Trophoblast cell (in vitro differentiated cells and primary cell): ENCODE data around the gene CPNE4.

Experiments used
- DNase-seq, 2 donors: peaks; one replicate each; pipeline ENCODE4 v3.0.0-alpha.2; 2016
- H2AFZ ChIP-seq: 2 replicates; pipeline ENCODE4 v1.6.1; 2013; ENCODE audit warnings: low read length, moderate library complexity, mild to moderate bottlenecking; ENCODE audit not compliant: insufficient read depth, poor library complexity
- H2AK5ac ChIP-seq: 2 replicates; pipeline ENCODE4 v1.6.1; 2013; ENCODE audit warnings: mild to moderate bottlenecking, low read length
- H2BK120ac ChIP-seq: 2 replicates; pipeline ENCODE4 v1.6.1; 2013; ENCODE audit warnings: low read length, mild to moderate bottlenecking, moderate library complexity; ENCODE audit not compliant: insufficient read depth, poor library complexity
- H2BK12ac ChIP-seq: 2 replicates; pipeline ENCODE4 v1.6.1; 2013; ENCODE audit warnings: mild to moderate bottlenecking, low read length, moderate library complexity
- H2BK5ac ChIP-seq: 2 replicates; pipeline ENCODE4 v1.6.1; 2013; ENCODE audit warnings: low read length, low read depth, moderate library complexity, mild to moderate bottlenecking; ENCODE audit not compliant: poor library complexity
- H3K14ac ChIP-seq: 2 replicates; pipeline ENCODE4 v1.6.1; 2013; ENCODE audit warnings: mild to moderate bottlenecking, low read length
- H3K18ac ChIP-seq: 2 replicates; pipeline ENCODE4 v1.6.1; 2013; ENCODE audit warnings: mild to moderate bottlenecking, low read length
- H3K23ac ChIP-seq: 2 replicates; pipeline ENCODE4 v1.6.1; 2013; ENCODE audit warnings: low read length
- H3K27ac ChIP-seq: 2 replicates; pipeline ENCODE4 v1.5.1; 2013; ENCODE audit warnings: low read depth, mild to moderate bottlenecking, inconsistent platforms, low read length, moderate library complexity
- H3K27me3 ChIP-seq: 2 replicates; pipeline ENCODE4 v1.6.1; 2013; ENCODE audit warnings: inconsistent platforms, mild to moderate bottlenecking, low read length, moderate library complexity; ENCODE audit not compliant: insufficient read depth
- H3K36me3 ChIP-seq, 2 experiments: 1 replicate in 1 of 2; 2 replicates in 1 of 2; pipeline ENCODE4 v1.6.1; 2013; ENCODE audit warnings: low read length in 2 of 2, mild to moderate bottlenecking in 2 of 2, moderate library complexity in 1 of 2; ENCODE audit not compliant: insufficient read depth in 2 of 2, control insufficient read depth in 1 of 2
- H3K4ac ChIP-seq: 2 replicates; pipeline ENCODE4 v1.6.1; 2013; ENCODE audit warnings: low read depth, mild to moderate bottlenecking, low read length, moderate library complexity
- H3K4me1 ChIP-seq, 2 experiments: 1 replicate in 1 of 2; 2 replicates in 1 of 2; pipeline ENCODE4 v1.6.1; 2013; ENCODE audit warnings: low read length in 2 of 2, mild to moderate bottlenecking in 2 of 2, moderate library complexity in 1 of 2; ENCODE audit not compliant: insufficient read depth in 2 of 2, control insufficient read depth in 1 of 2
- H3K4me2 ChIP-seq: 2 replicates; pipeline ENCODE4 v1.6.1; 2013; ENCODE audit warnings: inconsistent platforms, mild to moderate bottlenecking, low read length, moderate library complexity
- H3K4me3 ChIP-seq: 2 replicates; pipeline ENCODE4 v1.5.1; 2013; ENCODE audit warnings: mild to moderate bottlenecking, low read depth, low read length, inconsistent platforms
- H3K79me1 ChIP-seq: one replicate; pipeline ENCODE4 v1.6.1; 2013; ENCODE audit warnings: low read length
- H3K79me2 ChIP-seq: 2 replicates; pipeline ENCODE4 v1.6.1; 2013; ENCODE audit warnings: low read length, mild to moderate bottlenecking; ENCODE audit not compliant: control insufficient read depth, insufficient read depth, poor library complexity
- H3K9ac ChIP-seq: 2 replicates; pipeline ENCODE4 v1.6.1; 2013; ENCODE audit warnings: mild to moderate bottlenecking, low read length
- H3K9me3 ChIP-seq: 2 replicates; pipeline ENCODE4 v1.6.1; 2013; ENCODE audit warnings: low read depth, mild to moderate bottlenecking, control low read depth, inconsistent platforms, low read length; ENCODE audit not compliant: insufficient read depth
- H4K12ac ChIP-seq: 2 replicates; pipeline ENCODE4 v1.6.1; 2013; ENCODE audit warnings: low read depth, mild to moderate bottlenecking, low read length, moderate library complexity
- H4K8ac ChIP-seq: 2 replicates; pipeline ENCODE4 v1.6.1; 2013; ENCODE audit warnings: low read depth, mild to moderate bottlenecking, low read length, moderate library complexity
- H4K91ac ChIP-seq: one replicate; pipeline ENCODE4 v1.6.1; 2013; ENCODE audit warnings: low read depth, mild to moderate bottlenecking, low read length, moderate library complexity
- WGBS: extraction: QIAGEN DNeasy Blood & Tissue Kit; methylation state at CpG from one replicate; pipeline ENCODE4 v1.1.7; 2013; ENCODE audit warnings: missing lambda C conversion rate; ENCODE audit not compliant: insufficient read length, insufficient coverage; ENCODE audit errors: extremely low coverage; 5-methylcytosine and 5-hydroxymethylcytosine counted together

The CPNE4 gene

DNA sequence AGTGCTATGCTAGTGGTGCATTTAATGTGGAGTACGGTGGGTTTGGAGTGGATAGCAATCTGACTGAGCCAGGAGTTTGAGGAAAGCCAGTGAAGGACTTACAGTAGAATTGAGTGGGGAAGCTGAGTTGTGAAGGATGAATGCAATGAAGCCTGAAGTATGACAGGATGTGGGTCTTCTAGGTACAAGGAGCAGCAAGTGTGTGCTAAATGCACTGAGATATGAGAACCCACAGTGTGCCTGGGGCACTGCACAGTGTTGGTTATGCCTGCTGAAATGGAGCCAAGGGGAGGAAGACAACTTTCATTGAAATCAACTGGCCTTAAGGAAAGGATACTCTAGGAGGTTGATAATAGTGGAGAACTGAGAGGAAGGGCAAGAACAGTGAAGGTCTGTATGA is 426.5 kb downstream of the CPNE4 start:
- WGBS = no CpG with 5 or more reads among the region's 1 CpG
- Histone ChIP-seq H3K14ac (no peak overlapping the region), H3K4me3 (no peak overlapping the region), H2AK5ac (no peak overlapping the region), H3K18ac (no peak overlapping the region), H2BK12ac (no peak overlapping the region), H3K27me3 (no peaks in the 10 kb centered on the region), H4K8ac (no peak overlapping the region), H3K79me2 (no peaks in the 10 kb centered on the region), H3K36me3 (no peaks in the 10 kb centered on the region), H3K23ac (no peak overlapping the region), H2BK5ac (no peak overlapping the region), H3K79me1 (no peaks in the 10 kb centered on the region), H2AFZ (no peak overlapping the region), H4K91ac (no peak overlapping the region), H2BK120ac (no peak overlapping the region), H3K27ac (no peak overlapping the region), H3K9me3 (no peaks in the 10 kb centered on the region), H3K9ac (no peak overlapping the region), H4K12ac (no peak overlapping the region), H3K4me1 (no peaks in the 10 kb centered on the region), H3K4ac (no peak overlapping the region), H3K4me2 (no peak overlapping the region)
- peak in 1 of 2 donors; percentile 7 for DNase-seq

DNA sequence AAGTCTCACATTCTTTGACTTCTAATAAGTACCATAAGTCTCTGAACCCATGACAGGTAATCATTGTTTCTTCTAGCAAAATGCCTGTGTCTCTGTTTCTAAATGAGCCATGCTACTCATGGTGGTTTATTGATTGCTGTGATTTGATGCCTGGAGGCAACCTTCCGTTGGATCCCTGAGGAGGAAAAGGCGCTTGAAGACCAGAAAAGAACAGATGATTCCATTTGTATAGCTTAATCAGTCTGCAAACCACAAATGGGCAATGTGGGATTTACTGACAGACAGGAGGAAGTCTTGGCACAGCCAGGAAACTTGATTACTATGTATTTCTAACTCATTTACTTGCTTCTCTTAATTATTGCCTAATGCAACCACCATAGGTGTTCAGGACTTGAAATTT is 428.9 kb downstream of the CPNE4 start:
- no peaks in the 10 kb centered on the region for H3K27me3 ChIP-seq
- no peaks in the 10 kb centered on the region for H3K36me3 ChIP-seq

DNA sequence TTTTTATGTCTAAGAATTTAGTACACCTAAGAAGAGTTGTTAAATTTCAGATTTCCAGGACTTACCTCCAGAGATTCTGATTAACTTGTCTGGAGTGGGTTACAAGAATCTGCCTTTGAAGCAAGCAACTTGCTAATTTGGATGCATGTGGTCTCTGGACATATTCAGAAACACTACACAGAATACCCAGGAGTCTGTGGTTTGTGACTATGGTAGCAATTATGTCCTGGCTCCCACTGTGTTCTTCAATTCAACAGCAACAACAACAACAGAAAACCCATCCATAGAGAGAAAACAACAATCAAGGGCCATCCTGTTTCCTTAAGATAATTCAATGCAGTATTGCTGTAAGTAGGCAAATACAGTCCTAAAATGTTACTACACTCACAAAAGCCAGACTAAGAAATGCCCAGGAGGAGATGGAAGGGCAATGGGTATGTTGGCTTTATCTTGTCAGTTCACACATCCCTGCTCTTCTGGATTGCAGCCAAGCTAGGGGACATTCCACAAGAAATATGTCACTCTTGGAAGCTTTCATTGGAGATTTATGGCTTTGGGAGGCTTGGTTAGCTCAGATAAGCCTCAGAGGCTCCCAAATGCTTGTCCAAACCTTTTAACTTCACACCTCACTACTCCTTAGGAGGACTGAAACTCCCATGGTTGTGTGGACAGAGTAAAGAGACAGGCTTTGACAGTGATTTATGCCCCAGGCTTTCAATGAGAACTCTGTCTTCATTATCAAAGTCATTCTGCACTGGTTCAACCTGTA is 432.6 kb downstream of the CPNE4 start:
- H3K79me2 ChIP-seq = no peaks in the 10 kb centered on the region
- no peak overlapping the region for H3K9ac ChIP-seq
- H4K8ac ChIP-seq = no peak overlapping the region
- H4K12ac ChIP-seq = no peak overlapping the region
- H3K27me3 ChIP-seq = no peaks in the 10 kb centered on the region
- H3K27ac ChIP-seq = no peak overlapping the region
- H3K23ac ChIP-seq = no peak overlapping the region
- no peak overlapping the region for H3K4ac ChIP-seq
- no peak overlapping the region for H2BK120ac ChIP-seq
- H3K4me3 ChIP-seq = no peak overlapping the region
- no peaks in the 10 kb centered on the region for H3K9me3 ChIP-seq
- no peaks in the 10 kb centered on the region for H3K79me1 ChIP-seq
- H2BK5ac ChIP-seq = no peak overlapping the region
- peak in 1 of 2 donors; percentile 24 for DNase-seq
- no peak overlapping the region for H3K14ac ChIP-seq
- no peaks in the 10 kb centered on the region for H3K36me3 ChIP-seq
- H2AFZ ChIP-seq = no peak overlapping the region
- H2AK5ac ChIP-seq = no peak overlapping the region
- no peak overlapping the region for H4K91ac ChIP-seq
- H3K4me1 ChIP-seq = peaks cover 0 to 3% of the 10 kb centered on the region in 2 experiments
- H2BK12ac ChIP-seq = no peak overlapping the region
- H3K4me2 ChIP-seq = no peak overlapping the region
- H3K18ac ChIP-seq = no peak overlapping the region

More for the DNA sequence above, 428.9 kb downstream of the CPNE4 start:
- Histone ChIP-seq H3K23ac (no peak overlapping the region), H4K91ac (no peak overlapping the region), H4K8ac (no peak overlapping the region), H3K4me2 (no peak overlapping the region), H3K14ac (no peak overlapping the region), H3K9ac (no peak overlapping the region), H3K79me2 (no peaks in the 10 kb centered on the region), H3K4me1 (peaks cover 0 to 3% of the 10 kb centered on the region in 2 experiments), H3K4ac (no peak overlapping the region), H3K9me3 (no peaks in the 10 kb centered on the region), H2BK12ac (no peak overlapping the region), H3K18ac (no peak overlapping the region), H3K4me3 (no peak overlapping the region), H2BK120ac (no peak overlapping the region), H2BK5ac (no peak overlapping the region), H2AK5ac (no peak overlapping the region), H3K27ac (no peak overlapping the region), H4K12ac (no peak overlapping the region), H2AFZ (no peak overlapping the region), H3K79me1 (no peaks in the 10 kb centered on the region)
- WGBS = no CpG with 5 or more reads among the region's 2 CpGs
- DNase-seq = no peak

DNA sequence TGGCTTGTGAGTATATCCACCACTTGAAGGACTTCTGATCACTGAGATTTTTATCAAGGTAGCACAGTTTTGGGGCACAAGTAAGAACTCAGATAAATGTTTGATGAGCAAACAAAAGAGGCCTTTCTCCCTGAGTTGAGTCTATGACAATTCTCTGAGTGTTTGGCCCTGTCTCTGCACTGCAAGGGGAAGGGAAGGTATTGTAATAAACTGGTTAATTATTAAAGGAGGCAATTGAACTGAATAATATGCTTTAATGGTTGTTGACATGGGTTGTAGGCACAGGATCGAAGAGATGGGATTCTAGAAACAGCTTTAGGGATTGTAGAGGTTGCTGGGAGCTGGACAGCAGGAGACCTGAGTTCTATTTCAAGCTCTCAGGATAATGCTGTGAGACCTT is 437.0 kb downstream of the CPNE4 start:
- Histone ChIP-seq H4K8ac (no peak overlapping the region), H3K4me3 (no peak overlapping the region), H3K36me3 (no peaks in the 10 kb centered on the region), H3K18ac (no peak overlapping the region), H3K79me2 (no peaks in the 10 kb centered on the region), H3K9me3 (no peaks in the 10 kb centered on the region), H3K9ac (no peak overlapping the region), H2BK12ac (no peak overlapping the region), H2AFZ (no peak overlapping the region), H3K14ac (no peak overlapping the region), H3K27me3 (no peaks in the 10 kb centered on the region), H3K4me1 (peaks cover 0 to 3% of the 10 kb centered on the region in 2 experiments), H4K91ac (no peak overlapping the region), H3K23ac (no peak overlapping the region), H3K27ac (no peak overlapping the region), H2BK120ac (no peak overlapping the region), H2BK5ac (no peak overlapping the region), H3K4ac (no peak overlapping the region), H3K4me2 (no peak overlapping the region), H3K79me1 (no peaks in the 10 kb centered on the region), H2AK5ac (no peak overlapping the region), H4K12ac (no peak overlapping the region)
- no CpG with 5 or more reads among the region's 1 CpG for WGBS
- DNase-seq = no peak
